Right atrium auricular region (tissue), 2 donors: ENCODE data around the gene NPTXR. TPM values are rescaled to one million over a fixed set of nuclear protein-coding genes. Genes with fewer than 3 reads are reported as not detected.
A peak's percentile ranks its signal among the peaks of the same experiment; 100 is the strongest.

ENCODE experiments used
- DNase-seq: peaks from one replicate; pipeline ENCODE4 v3.0.0-alpha.2; 2019; ENCODE audit warnings: low spot score
- H3K27ac ChIP-seq, 2 donors: fragments of 200-600 bp; sonication (generic); 1 replicate in 1 of 2; 2 replicates in 1 of 2; pipeline ENCODE4 v1.5.1; 2016 to 2019
- H3K27me3 ChIP-seq, 2 donors: fragments of 200-600 bp; sonication (generic); one replicate each; pipeline versions ENCODE4 v1.5.1 to v1.6.0; 2017 to 2019
- H3K36me3 ChIP-seq: fragments of 200-600 bp; sonication (generic); one replicate; pipeline ENCODE4 v1.5.1; 2016
- H3K4me1 ChIP-seq, 2 donors: fragments of 200-600 bp; sonication (generic); one replicate each; pipeline versions ENCODE4 v1.5.1 to v1.6.0; 2017 to 2019
- H3K4me3 ChIP-seq, 2 donors: fragments of 200-600 bp; sonication (generic); 1 replicate in 1 of 2; 2 replicates in 1 of 2; pipeline ENCODE4 v1.5.1; 2017 to 2019; ENCODE audit warnings: mild to moderate bottlenecking in 1 of 2, moderate library complexity in 1 of 2
- H3K9me3 ChIP-seq, 2 donors: fragments of 200-600 bp; sonication (generic); one replicate each; pipeline ENCODE4 v1.5.1; 2019
- total RNA-seq, 2 donors: library from RNA; depleted of rRNA; stranded (reverse); fragments of >200 nt; gene quantifications; one replicate each; pipeline ENCODE4 v1.1.0, GENCODE V29; 2016
- TF ChIP-seq, protein P1 (sequence below), 2 donors: fragments of 200-600 bp; sonication (generic); IDR thresholded peaks; one replicate each; pipeline ENCODE4 v1.5.1; 2019; ENCODE audit warnings: antibody characterized with exemption in 2 of 2

NPTXR gene
- total RNA-seq, 2 donors from 2014 or later, result 18.0 to 24.6 TPM

DNA sequence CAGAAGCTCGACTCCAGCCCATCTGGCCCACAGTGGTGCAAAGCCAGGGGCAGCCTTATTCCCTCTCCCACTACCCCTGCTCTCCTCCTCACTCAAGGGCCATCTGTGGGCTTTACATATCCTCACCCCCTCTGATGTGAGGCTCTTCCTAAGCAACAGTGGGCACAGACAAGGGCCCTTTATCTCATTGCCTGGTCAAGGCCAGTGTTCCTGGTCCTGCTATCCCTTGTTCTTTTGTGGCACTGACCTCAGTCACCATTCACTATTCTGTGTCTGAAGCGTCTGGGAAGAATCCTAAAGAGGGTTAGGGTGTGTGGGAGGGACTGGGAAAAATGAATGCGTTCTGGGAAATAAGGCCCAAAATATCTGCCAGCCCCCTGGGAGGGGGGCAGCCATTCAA lies 57.2 kb downstream of the NPTXR start:
- no peaks in the 10 kb centered on the region for H3K27me3 ChIP-seq
- H3K4me1 ChIP-seq, result peaks cover 0 to 72% of the 10 kb centered on the region in 2 donors
- H3K4me3 ChIP-seq, result no peak overlapping the region
- H3K36me3 ChIP-seq, result no peaks in the 10 kb centered on the region
- TF ChIP-seq, protein P1, sequence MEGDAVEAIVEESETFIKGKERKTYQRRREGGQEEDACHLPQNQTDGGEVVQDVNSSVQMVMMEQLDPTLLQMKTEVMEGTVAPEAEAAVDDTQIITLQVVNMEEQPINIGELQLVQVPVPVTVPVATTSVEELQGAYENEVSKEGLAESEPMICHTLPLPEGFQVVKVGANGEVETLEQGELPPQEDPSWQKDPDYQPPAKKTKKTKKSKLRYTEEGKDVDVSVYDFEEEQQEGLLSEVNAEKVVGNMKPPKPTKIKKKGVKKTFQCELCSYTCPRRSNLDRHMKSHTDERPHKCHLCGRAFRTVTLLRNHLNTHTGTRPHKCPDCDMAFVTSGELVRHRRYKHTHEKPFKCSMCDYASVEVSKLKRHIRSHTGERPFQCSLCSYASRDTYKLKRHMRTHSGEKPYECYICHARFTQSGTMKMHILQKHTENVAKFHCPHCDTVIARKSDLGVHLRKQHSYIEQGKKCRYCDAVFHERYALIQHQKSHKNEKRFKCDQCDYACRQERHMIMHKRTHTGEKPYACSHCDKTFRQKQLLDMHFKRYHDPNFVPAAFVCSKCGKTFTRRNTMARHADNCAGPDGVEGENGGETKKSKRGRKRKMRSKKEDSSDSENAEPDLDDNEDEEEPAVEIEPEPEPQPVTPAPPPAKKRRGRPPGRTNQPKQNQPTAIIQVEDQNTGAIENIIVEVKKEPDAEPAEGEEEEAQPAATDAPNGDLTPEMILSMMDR (IDR thresholded peaks at IDR 0.05), result no peak
- DNase-seq, result no peak
- no peaks in the 10 kb centered on the region for H3K9me3 ChIP-seq
- H3K27ac ChIP-seq, result peak overlapping the region; percentile 81 to 93

DNA sequence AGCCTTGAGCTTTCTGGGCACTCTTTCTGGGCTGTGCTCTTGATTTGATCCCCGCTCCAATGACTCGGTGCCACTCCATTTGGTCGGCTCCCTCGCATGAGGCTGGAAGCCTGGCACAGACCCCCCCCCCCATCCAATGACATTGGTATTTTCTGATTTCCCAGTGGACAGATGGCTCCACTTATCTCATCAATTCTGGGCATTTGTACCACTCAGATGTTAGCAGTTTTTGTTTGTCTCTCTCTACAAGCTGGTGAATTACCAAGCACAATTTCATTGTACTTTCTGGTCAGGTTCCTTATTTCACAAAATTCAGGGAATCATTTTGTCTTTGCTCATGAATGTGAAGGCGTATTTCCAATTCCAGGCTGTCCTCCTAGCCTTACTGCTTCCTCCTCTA lies 59.0 kb downstream of the NPTXR start:
- TF ChIP-seq, protein P1 (IDR thresholded peaks at IDR 0.05), result no peak
- Histone ChIP-seq H3K36me3 (peaks cover 4% of the 10 kb centered on the region), H3K4me3 (no peak overlapping the region), H3K27me3 (no peaks in the 10 kb centered on the region), H3K27ac (peak overlapping the region; percentile 81 to 93), H3K4me1 (peaks cover 0 to 89% of the 10 kb centered on the region in 2 donors), H3K9me3 (no peaks in the 10 kb centered on the region)
- no peak for DNase-seq

DNA sequence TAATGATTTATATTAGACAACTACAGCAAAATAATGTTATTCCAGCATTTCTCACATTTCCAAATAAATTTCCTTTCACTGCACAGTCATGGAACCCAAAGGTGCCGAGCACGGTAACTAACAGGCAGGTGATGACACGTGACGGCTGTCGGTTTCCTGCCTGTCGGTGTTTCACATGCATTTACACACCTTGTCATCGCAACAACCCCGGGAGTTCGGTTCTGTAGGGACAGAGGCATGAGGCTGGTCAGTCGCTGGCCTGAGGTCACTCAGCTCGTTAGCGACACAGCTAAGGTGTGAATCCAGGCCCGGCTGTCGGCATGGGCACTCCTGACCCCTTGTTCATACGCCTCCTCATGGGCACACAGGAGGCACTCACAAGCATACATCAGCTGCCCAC lies 59.8 kb downstream of the NPTXR start:
- Histone ChIP-seq H3K9me3 (no peaks in the 10 kb centered on the region), H3K27me3 (no peaks in the 10 kb centered on the region), H3K4me1 (peaks cover 0 to 83% of the 10 kb centered on the region in 2 donors), H3K4me3 (no peak overlapping the region), H3K36me3 (peaks cover 8% of the 10 kb centered on the region), H3K27ac (peak overlapping the region; percentile 81 to 93)
- TF ChIP-seq, protein P1 (IDR thresholded peaks at IDR 0.05), result no peak
- DNase-seq, result no peak

DNA sequence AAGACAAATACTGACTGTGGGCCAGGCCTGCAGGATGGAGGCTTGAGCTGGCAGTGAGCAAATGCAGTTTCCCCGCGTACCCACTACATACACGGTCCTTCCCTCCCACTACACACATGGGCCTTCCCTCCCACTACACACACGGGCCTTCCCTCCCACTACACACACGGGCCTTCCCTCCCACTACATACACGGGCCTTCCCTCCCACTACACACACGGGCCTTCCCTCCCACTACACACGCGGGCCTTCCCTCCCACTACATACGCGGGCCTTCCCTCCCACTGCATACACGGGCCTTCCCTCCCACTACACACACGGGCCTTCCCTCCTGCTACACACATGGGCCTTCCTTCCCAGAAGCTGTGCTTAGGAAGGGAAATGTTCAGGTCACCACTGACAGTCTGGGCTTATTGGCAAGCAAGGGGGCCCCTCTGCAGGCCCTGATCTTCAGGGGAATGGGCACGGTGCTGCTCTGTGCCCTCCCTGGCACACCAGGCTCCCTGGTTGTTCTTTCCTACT lies 60.7 kb downstream of the NPTXR start:
- H3K4me3 ChIP-seq, result no peak overlapping the region
- H3K27me3 ChIP-seq, result no peaks in the 10 kb centered on the region
- H3K36me3 ChIP-seq, result peaks cover 14% of the 10 kb centered on the region
- TF ChIP-seq, protein P1 (IDR thresholded peaks at IDR 0.05), result no peak
- H3K9me3 ChIP-seq, result no peaks in the 10 kb centered on the region
- H3K4me1 ChIP-seq, result peaks cover 0 to 74% of the 10 kb centered on the region in 2 donors
- peak overlapping the region; percentile 81 to 93 for H3K27ac ChIP-seq
- DNase-seq, result no peak

DNA sequence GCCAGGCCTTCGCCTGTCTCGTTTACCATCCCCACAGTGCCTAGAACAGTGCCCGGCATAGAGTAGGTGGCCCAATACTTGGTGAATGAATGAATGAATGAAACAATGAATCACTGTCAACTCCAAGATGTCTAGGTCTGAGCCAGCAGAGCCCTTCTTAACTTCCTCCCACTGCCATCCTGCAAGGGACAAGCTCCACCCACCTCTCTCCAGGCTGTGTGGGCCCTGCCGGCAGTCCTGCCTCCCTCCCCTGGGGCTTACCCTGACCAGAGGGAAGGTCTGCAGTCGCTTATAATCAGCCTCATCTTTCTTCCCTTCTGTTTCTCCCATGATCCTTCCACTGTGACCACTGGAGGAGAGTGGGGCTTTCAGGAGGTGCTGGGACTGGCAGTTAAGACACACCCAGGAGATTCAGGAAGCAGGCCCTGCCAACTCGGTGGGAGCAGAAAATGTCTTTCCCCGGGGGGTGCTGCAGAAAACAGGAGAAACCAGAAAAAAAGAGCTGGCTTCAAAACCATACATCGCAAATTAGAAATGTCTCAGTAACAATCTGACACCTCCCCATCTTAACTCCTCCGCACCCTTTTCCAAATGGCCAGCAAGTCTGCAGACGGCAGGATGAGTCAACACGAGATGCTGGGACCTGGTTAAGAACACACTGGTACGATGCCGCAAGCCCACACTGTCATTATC lies 61.3 kb downstream of the NPTXR start:
- Histone ChIP-seq H3K27ac (peak overlapping the region; percentile 81 to 93), H3K36me3 (peaks cover 14% of the 10 kb centered on the region), H3K9me3 (no peaks in the 10 kb centered on the region), H3K27me3 (no peaks in the 10 kb centered on the region), H3K4me1 (peaks cover 0 to 68% of the 10 kb centered on the region in 2 donors), H3K4me3 (no peak overlapping the region)
- TF ChIP-seq, protein P1 (IDR thresholded peaks at IDR 0.05), result no peak
- no peak for DNase-seq
